HepG2 (cell line): Measurements from ENCODE around the gene MPZL3. TPM values are rescaled to one million over a fixed set of nuclear protein-coding genes. Genes with fewer than 3 reads are reported as not detected.

ENCODE experiments used
- ATAC-seq: fragments of 200-7000 bp; cut with Tn5 transposase; 3 replicates; pipeline ENCODE4 v1.9.1; 2020; ENCODE audit warnings: mild to moderate bottlenecking, moderate library complexity
- BruUV-seq: library from RNA; stranded (reverse); fragments of 400-500 nt; replicated peaks from 2 replicates; lab custom pipeline; 2021; lab: Mats Ljungman, UMichigan
- CTCF ChIA-PET: fragments of 300-600 bp; formaldehyde crosslinking; extraction: SDS; loops from one replicate; lab custom pipeline; 2021; ENCODE audit warnings: low total read pairs, inconsistent platforms, low intra/inter-chr PET ratio; lab: Yijun Ruan, JAX
- POLR2A ChIA-PET: fragments of 350-600 bp; sonication (Branson Sonifier 250); formaldehyde crosslinking; loops from one replicate; lab custom pipeline; 2020; ENCODE audit warnings: antibody characterized with exemption, inconsistent platforms; lab: Yijun Ruan, JAX
- DNase-seq: peaks from one replicate; pipeline ENCODE4 v3.0.0-alpha.2; 2015; ENCODE audit warnings: low spot score
- FAIRE-seq: peaks from 3 replicates; lab custom pipeline; 2011; peaks lifted over from hg19 to GRCh38; lab: Jason Lieb, UNC
- H2AFZ ChIP-seq: one replicate; pipeline ENCODE4 v1.6.1; 2011; ENCODE audit warnings: low read length, inconsistent platforms
- H3K27ac ChIP-seq: fragments of 300-600 bp; 3 replicates; pipeline ENCODE4 v1.8.0; 2011; ENCODE audit warnings: mixed run types, mild to moderate bottlenecking, mixed read lengths, low read length, inconsistent platforms; ENCODE audit not compliant: insufficient read depth; ENCODE audit errors: extremely low read length
- H3K27me3 ChIP-seq, 2 experiments: fragments of 200-600 bp in 1 of 2; 2 replicates in 1 of 2; 3 replicates in 1 of 2; pipeline versions ENCODE4 v1.6.0 to v1.8.0; 2011; ENCODE audit warnings: low read length in 2 of 2, mild to moderate bottlenecking in 2 of 2, moderate library complexity in 2 of 2, inconsistent platforms in 1 of 2; ENCODE audit not compliant: insufficient read depth in 2 of 2, control insufficient read depth in 1 of 2
- H3K36me3 ChIP-seq, 2 experiments: fragments of 200-600 bp in 1 of 2; replicated peaks in 1 of 2; 2 replicates in 1 of 2; 3 replicates in 1 of 2; pipeline versions ENCODE4 v1.5.1 to v1.8.0; 2011; ENCODE audit warnings: low read length in 2 of 2, inconsistent platforms in 1 of 2; ENCODE audit not compliant: insufficient read depth in 2 of 2, control insufficient read depth in 1 of 2
- H3K4me1 ChIP-seq: 2 replicates; pipeline ENCODE4 v1.5.1; 2012; ENCODE audit warnings: low read length, inconsistent platforms; ENCODE audit not compliant: insufficient read depth
- H3K4me2 ChIP-seq: 2 replicates; pipeline ENCODE4 v1.6.0; 2011; ENCODE audit warnings: low read depth, low read length, inconsistent platforms
- H3K4me3 ChIP-seq, 3 experiments: fragments of 200-600 bp in 1 of 3; sonication (generic), shearing (Covaris generic) in 1 of 3; replicated peaks in 1 of 3; 2 replicates each; pipeline ENCODE4 v1.5.1; 2011 to 2016; ENCODE audit warnings: low read length in 3 of 3, inconsistent platforms in 2 of 3, low read depth in 2 of 3, mild to moderate bottlenecking in 2 of 3, control low read depth in 1 of 3, mixed read lengths in 1 of 3; ENCODE audit not compliant: insufficient read depth in 1 of 3
- H3K79me2 ChIP-seq: one replicate; pipeline ENCODE4 v1.6.1; 2011; ENCODE audit warnings: low read length, inconsistent platforms; ENCODE audit not compliant: insufficient read depth
- H3K9ac ChIP-seq: 2 replicates; pipeline ENCODE4 v1.6.0; 2011; ENCODE audit warnings: mild to moderate bottlenecking, low read depth, low read length, inconsistent platforms; ENCODE audit not compliant: insufficient read depth
- H3K9me3 ChIP-seq: 2 replicates; pipeline ENCODE4 v1.5.1; 2012; ENCODE audit warnings: mild to moderate bottlenecking, low read length
- H4K20me1 ChIP-seq: 2 replicates; pipeline ENCODE4 v1.6.0; 2011; ENCODE audit warnings: inconsistent platforms, mild to moderate bottlenecking, low read length, moderate library complexity; ENCODE audit not compliant: insufficient read depth
- ARNT ChIP-seq: fragments of 450-650 bp; IDR thresholded peaks from 2 replicates; pipeline ENCODE4 v1.6.1; 2017
- CCAR2 ChIP-seq: fragments of 200-400 bp; formaldehyde crosslinking; optimal IDR thresholded peaks from 2 replicates; pipeline ENCODE3; 2018; ENCODE audit warnings: low read depth, mild to moderate bottlenecking, low read length, moderate library complexity
- ELF4 ChIP-seq: sonication (generic); formaldehyde crosslinking; IDR thresholded peaks from 2 replicates; pipeline ENCODE4 v1.5.0; 2020; ENCODE audit warnings: missing genetic modification reagents, mild to moderate bottlenecking, moderate library complexity, borderline replicate concordance
- FOSL2 ChIP-seq: sonication (generic); formaldehyde crosslinking; IDR thresholded peaks from 2 replicates; pipeline ENCODE4 v1.4.0; 2020; ENCODE audit warnings: missing genetic modification reagents
- KDM4B ChIP-seq: sonication (generic); formaldehyde crosslinking; IDR thresholded peaks from 2 replicates; pipeline ENCODE4 v1.4.0; 2020; ENCODE audit warnings: missing genetic modification reagents
- SRSF4 ChIP-seq: fragments of 200-400 bp; formaldehyde crosslinking; IDR thresholded peaks from one replicate; pipeline ENCODE4 v1.6.1; 2018; ENCODE audit warnings: mild to moderate bottlenecking, low read depth, low read length, moderate library complexity; ENCODE audit not compliant: poor library complexity, severe bottlenecking
- ZNF709 ChIP-seq: sonication (generic); formaldehyde crosslinking; IDR thresholded peaks from 2 replicates; pipeline ENCODE4 v1.5.0; 2020; ENCODE audit warnings: mild to moderate bottlenecking, missing genetic modification reagents
- ZNF879 ChIP-seq: sonication (generic); formaldehyde crosslinking; IDR thresholded peaks from 2 replicates; pipeline ENCODE4 v1.8.1; 2023; ENCODE audit warnings: missing genetic modification reagents
- WGBS: methylation state at CpG from one replicate; pipeline ENCODE4 v1.1.6; 2017; ENCODE audit warnings: low lambda C conversion rate; 5-methylcytosine and 5-hydroxymethylcytosine counted together
- in situ Hi-C: cut with HindIII; loops from 2 replicates; pipeline ENCODE4 v1.10.0; 2017; ENCODE audit warnings: low pct_unique_long_range_greater_than_20kb; ENCODE audit not compliant: extremely low pct_ligation_motif_present
- intact Hi-C: fragments of 100-400 bp; cut with micrococcal nuclease; formaldehyde crosslinking; loops from one replicate; pipeline ENCODE4 v1.10.0; 2022; ENCODE audit not compliant: unreplicated experiment
- polyA plus RNA-seq, 8 experiments: library from polyadenylated mRNA; depleted of rRNA in 3 of 8; stranded (reverse) in 7 of 8; unstranded in 1 of 8; fragments of >200 nt; fragmentation: Illumina TruSeq in 4 of 8; extraction: Trizol in 4 of 8; gene quantifications; 2 replicates each; pipeline versions ENCODE4 v1.2.1 to v1.2.3, GENCODE V29; 2011 to 2016; ENCODE audit warnings: low read depth in 4 of 8, missing spikeins in 1 of 8, mixed read lengths in 1 of 8; ENCODE audit not compliant: insufficient read depth in 1 of 8
- total RNA-seq, 5 experiments: library from RNA; depleted of rRNA; stranded (reverse); fragments of >200 nt; fragmentation: Illumina TruSeq; extraction: Trizol; gene quantifications; 2 replicates each; pipeline ENCODE4 v1.2.3, GENCODE V29; 2016; ENCODE audit warnings: low read depth in 1 of 5
- TF ChIP-seq, protein P1 (sequence below): fragments of 450-650 bp; IDR thresholded peaks from 2 replicates; pipeline ENCODE4 v1.6.1; 2017
- TF ChIP-seq, protein P2 (sequence below): sonication (generic); formaldehyde crosslinking; IDR thresholded peaks from 2 replicates; pipeline ENCODE4 v1.8.0; 2022; ENCODE audit warnings: missing genetic modification reagents, mild to moderate bottlenecking, borderline replicate concordance
- TF ChIP-seq, protein P3 (sequence below): sonication (generic); formaldehyde crosslinking; IDR thresholded peaks from 2 replicates; pipeline ENCODE4 v1.4.0; 2020; ENCODE audit warnings: mild to moderate bottlenecking, missing genetic modification reagents

The MPZL3 gene
- total and polyA plus RNA-seq, 2 of the 13 experiments (the other 11 are each of a cell fraction or from before 2014, with no cell fraction given): 5.3 to 9.3 TPM

DNA sequence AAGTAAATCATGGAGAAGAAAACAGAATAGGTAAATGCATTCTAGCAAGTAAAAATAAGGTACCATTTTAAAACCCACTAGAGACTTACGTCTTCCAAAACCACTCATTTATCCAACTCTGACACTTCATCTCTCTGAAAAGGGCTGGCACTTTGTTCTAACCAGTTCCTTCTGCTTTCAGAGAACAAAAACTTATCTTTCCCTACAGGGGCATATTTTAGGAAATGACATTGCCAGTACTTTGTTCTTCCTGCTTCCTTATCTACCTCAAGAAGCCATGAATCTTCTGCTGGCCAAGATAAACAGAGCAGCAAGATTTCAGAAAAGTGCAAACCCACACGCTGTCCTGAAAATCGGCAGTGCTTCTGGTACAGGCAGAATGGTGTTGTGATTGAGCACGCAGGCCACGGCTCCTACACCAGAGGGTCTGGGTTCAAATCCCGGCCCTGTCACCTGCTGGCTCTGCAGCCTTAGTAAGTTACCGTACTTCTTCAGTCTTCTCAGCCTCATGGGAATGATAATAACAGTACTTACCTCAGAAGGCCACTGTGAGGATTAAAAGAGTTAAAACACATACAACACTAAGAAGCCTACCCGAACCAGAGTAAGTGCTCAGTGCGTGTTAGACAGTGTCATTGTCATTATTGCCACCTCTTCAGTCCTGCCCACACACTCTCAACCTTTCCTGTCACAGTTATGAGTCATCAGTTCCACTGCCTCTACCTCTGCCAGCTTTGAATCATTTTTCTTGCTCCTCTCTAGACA lies 11.0 kb downstream of the MPZL3 start (continued):
- TF ChIP-seq, protein P1, sequence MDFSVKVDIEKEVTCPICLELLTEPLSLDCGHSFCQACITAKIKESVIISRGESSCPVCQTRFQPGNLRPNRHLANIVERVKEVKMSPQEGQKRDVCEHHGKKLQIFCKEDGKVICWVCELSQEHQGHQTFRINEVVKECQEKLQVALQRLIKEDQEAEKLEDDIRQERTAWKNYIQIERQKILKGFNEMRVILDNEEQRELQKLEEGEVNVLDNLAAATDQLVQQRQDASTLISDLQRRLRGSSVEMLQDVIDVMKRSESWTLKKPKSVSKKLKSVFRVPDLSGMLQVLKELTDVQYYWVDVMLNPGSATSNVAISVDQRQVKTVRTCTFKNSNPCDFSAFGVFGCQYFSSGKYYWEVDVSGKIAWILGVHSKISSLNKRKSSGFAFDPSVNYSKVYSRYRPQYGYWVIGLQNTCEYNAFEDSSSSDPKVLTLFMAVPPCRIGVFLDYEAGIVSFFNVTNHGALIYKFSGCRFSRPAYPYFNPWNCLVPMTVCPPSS: no peak
- TF ChIP-seq ZNF709 (no peak), FOSL2 (peak; percentile 93)

DNA sequence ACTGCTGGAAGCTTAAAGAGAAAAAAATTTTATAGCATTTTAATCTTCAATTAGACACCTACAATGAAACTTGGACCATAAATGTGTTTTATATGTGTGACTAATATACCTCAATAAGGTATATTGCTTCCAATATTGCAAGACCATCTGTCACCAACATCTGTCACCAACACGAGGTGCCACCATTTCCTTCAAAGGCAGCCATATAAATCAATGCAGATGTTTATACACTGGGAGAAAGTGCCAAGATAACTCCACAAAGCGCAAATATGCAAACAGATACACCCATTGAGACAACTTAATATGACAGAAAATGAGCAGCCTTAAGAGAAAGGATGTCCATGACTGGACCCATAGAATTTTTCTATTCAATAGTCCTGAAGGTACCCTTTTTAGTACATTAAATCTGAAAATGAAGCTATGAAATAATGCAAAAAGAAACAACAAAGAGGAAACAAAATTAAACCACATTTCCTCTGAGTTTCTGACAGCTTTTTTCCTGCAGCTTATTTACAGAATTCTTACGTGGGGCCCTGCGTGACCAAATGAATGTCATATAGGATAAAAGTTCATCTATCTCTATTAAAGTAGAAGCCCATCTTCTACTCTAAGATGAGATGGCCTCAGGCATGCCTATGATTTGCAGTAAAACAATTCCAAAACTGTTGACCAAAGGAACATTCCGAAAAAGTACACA lies 12.5 kb downstream of the MPZL3 start:
- no peak for ATAC-seq
- DNase-seq: no peak
- Histone ChIP-seq H4K20me1 (no peaks in the 10 kb centered on the region), H2AFZ (no peak overlapping the region), H3K27ac (no peak overlapping the region), H3K9me3 (no peaks in the 10 kb centered on the region), H3K36me3 (peaks cover 0 to 15% of the 10 kb centered on the region in 2 experiments; a peak in 3 of 5 replicates), H3K4me2 (no peak overlapping the region), H3K27me3 (no peaks in the 10 kb centered on the region), H3K4me3 (no peak overlapping the region), H3K4me1 (peaks cover 40% of the 10 kb centered on the region), H3K79me2 (no peaks in the 10 kb centered on the region), H3K9ac (no peak overlapping the region)
- in situ Hi-C loops (no loop called here), intact Hi-C loops (no loop called here)
- BruUV-seq: no TSS peak
- 96% methylated on average over 5 of the region's 5 CpGs for WGBS
- POLR2A ChIA-PET: no interaction called here
- CTCF ChIA-PET: no interaction called here
- FAIRE-seq: no peak
- TF ChIP-seq CCAR2 (no peak), ARNT (no peak), KDM4B (no peak), ELF4 (CRISPR knock-in tag) (no peak), SRSF4 (no peak), ZNF879 (CRISPR knock-in tag) (no peak)
- TF ChIP-seq, protein P2, sequence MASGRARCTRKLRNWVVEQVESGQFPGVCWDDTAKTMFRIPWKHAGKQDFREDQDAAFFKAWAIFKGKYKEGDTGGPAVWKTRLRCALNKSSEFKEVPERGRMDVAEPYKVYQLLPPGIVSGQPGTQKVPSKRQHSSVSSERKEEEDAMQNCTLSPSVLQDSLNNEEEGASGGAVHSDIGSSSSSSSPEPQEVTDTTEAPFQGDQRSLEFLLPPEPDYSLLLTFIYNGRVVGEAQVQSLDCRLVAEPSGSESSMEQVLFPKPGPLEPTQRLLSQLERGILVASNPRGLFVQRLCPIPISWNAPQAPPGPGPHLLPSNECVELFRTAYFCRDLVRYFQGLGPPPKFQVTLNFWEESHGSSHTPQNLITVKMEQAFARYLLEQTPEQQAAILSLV (CRISPR knock-in tag): no peak
- TF ChIP-seq, protein P3, sequence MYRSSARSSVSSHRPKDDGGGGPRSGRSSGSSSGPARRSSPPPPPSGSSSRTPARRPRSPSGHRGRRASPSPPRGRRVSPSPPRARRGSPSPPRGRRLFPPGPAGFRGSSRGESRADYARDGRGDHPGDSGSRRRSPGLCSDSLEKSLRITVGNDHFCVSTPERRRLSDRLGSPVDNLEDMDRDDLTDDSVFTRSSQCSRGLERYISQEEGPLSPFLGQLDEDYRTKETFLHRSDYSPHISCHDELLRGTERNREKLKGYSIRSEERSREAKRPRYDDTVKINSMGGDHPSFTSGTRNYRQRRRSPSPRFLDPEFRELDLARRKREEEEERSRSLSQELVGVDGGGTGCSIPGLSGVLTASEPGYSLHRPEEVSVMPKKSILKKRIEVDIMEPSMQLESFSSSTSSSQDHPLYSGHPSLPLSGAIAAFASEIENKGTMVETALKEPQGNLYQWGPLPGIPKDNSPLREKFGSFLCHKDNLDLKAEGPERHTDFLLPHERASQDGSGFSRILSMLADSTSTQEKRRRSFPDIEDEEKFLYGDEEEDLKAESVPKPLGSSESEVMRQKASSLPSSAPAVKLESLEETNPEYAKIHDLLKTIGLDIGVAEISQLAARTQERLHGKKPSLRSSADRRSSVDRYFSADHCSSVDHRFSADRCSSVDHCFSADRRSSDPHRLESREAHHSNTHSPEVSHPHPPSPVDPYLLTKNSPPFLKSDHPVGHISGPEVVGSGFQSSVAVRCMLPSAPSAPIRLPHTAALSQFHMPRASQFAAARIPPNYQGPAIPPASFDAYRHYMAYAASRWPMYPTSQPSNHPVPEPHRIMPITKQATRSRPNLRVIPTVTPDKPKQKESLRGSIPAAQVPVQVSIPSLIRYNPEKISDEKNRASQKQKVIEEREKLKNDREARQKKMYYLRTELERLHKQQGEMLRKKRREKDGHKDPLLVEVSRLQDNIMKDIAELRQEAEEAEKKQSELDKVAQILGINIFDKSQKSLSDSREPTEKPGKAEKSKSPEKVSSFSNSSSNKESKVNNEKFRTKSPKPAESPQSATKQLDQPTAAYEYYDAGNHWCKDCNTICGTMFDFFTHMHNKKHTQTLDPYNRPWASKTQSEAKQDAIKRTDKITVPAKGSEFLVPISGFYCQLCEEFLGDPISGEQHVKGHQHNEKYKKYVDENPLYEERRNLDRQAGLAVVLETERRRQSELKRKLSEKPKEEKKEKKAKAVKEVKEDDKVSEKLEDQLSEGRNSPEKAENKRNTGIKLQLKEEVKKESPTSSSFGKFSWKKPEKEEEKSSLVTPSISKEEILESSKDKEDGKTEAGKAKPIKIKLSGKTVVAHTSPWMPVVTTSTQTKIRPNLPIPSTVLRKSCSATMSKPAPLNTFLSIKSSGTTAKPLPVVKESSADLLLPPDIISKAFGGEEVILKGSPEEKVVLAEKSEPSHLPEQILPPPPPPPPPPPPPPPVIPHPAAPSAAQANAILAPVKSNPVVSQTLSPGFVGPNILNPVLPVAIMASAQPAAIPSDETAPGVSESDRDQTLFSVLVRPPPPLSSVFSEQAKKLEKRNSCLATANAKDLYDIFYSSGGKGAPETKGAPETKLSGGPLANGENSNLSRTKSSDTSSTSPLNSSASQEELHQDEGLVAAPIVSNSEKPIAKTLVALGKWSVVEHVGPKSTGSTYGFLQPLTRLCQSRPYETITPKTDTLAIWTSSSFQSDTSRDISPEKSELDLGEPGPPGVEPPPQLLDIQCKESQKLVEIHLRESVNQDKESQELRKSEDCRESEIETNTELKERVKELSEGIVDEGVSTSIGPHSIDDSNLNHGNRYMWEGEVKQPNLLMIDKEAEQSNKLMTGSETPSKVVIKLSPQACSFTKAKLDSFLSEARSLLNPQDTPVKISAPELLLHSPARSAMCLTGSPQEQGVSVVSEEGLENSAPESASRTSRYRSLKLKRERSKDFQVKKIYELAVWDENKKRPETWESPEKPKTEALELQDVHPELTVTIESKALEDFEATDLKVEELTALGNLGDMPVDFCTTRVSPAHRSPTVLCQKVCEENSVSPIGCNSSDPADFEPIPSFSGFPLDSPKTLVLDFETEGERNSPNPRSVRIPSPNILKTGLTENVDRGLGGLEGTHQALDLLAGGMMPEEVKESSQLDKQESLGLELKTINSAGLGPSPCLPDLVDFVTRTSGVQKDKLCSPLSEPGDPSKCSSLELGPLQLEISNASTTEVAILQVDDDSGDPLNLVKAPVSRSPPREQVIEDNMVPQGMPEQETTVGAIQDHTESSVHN: no peak
